ENCODE results near the gene ZNHIT2. TPM values are rescaled to one million over a fixed set of nuclear protein-coding genes. Genes with fewer than 3 reads are reported as not detected.
"Not testable (repeated sequence)": the region's sequence is repeated elsewhere in the genome, so short reads cannot be mapped to it uniquely, and the experiment has no call there.

ZNHIT2 gene
- total RNA-seq (ENCODE audit: insufficient read depth, low replicate concordance), result 5.8 TPM

GRCh38 chr11:65117206-65118096, at the start of gene ZNHIT2:
Gene ZNHIT2 (minus strand): TSS chr11:65117701. CDS start chr11:65117653, 48 bp downstream.
- peak; percentile 99 for DNase-seq (ENCODE audit: low spot score)

DNA sequence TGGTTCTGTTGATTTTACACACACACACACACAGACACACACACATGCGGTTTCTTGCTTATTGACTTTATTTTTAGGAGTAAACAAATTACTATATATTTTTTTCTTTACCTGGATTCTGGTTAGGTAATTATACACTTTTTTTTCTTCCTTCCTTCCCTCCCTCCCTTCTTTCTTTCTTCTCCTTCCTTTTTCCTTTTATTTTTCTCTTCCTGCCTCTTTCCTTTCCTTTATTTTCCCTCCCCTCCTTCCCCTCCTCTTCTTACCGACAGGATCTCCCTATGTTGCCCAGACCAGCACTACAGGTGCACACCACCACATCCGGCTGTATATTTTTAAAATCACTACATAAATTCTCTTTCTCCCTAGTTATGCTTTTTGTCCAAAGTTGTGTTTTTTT, 49.4 kb upstream of the ZNHIT2 start:
- DNase-seq (ENCODE audit: low spot score), result no peak

- DNase-seq (ENCODE audit: low spot score), result no peak
Observed at GRCh38 chr11:65165410-65166317, 48.2 kb upstream of the ZNHIT2 start.

GRCh38 chr11:65163684-65164083, 46.2 kb upstream of the ZNHIT2 start:
- DNase-seq (ENCODE audit: low spot score), result no peak

- no peak for DNase-seq (ENCODE audit: low spot score)
Observed at GRCh38 chr11:65160643-65161042, 43.1 kb upstream of the ZNHIT2 start.

GRCh38 chr11:65159012-65159411, 41.5 kb upstream of the ZNHIT2 start:
- no peak for DNase-seq (ENCODE audit: low spot score)

DNA sequence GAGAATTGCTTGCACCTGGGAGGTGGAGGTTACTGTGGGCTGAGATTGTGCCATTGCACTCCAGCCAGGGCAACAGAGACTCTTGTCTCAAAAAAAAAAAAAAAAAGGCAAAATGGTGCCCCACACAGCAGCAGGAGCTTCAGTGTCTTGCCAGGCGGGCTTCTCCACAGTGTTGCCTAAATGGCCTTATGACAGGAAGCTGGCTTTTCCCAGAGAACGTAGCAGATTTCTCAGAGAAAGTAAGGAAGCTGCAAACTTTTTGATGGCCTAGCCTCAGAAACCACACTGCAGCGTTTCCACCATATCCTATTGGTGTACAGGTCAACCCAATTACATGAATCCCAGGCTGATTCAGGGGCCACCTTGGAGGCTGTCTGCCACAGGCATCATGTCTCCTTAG, 39.8 kb upstream of the ZNHIT2 start:
- DNase-seq (ENCODE audit: low spot score), result no peak

- no peak for DNase-seq (ENCODE audit: low spot score)
Observed at GRCh38 chr11:65156926-65157325, 39.4 kb upstream of the ZNHIT2 start.

- DNase-seq (ENCODE audit: low spot score), result no peak
Observed at GRCh38 chr11:65156256-65156655, 38.8 kb upstream of the ZNHIT2 start.

DNA sequence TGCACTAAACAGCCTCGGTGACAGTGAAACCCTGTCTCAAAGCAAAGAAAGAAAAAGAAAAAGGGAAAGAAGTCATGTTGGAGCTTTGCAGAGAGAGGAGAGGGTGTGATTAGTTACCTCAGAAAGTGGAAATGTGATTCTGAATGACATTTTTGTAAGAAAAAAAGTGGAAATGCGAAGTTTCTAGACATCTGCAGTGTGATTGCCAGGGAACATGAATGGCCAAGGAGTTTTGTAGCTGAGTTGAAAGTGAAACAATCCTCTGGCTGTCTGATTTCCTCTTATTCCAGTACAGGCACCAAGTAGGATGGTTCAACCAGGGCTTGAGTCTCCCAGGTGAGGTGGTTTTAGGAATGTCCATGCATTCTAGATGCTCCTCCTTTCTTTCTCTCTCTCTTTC, 34.6 kb upstream of the ZNHIT2 start:
- no peak for DNase-seq (ENCODE audit: low spot score)

DNA sequence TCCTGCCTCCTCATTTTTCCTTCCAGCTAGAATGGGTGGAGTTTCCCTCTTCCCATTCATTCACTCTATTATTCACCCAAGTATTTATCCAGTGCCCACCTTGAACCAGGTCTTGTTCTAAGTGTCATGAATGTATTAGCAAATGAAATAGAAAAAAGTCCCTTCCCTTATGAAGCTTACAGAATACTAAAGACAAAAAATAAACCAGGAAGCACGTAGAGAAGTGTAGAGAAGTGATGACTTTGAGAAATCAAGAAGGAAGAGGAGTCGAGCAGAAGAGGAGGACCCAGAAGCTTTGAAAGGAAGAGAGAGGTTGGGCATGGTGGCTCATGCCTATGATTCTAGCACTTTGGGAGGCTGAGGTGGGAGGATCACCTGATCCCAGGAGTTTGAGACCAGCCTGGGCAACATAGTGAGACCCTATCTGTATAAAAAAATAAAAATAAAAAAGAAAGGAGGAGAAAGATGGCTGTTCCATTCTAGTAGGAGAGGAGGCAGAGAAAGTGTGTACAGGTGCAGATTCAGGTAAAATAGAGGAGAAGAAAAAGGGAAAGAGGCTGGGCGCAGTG, 33.9 kb upstream of the ZNHIT2 start:
- no peak for DNase-seq (ENCODE audit: low spot score)

- peak; percentile 61 for DNase-seq (ENCODE audit: low spot score)
Observed at GRCh38 chr11:65150509-65151299, 33.2 kb upstream of the ZNHIT2 start.

GRCh38 chr11:65150131-65150508, 32.6 kb upstream of the ZNHIT2 start:
- DNase-seq (ENCODE audit: low spot score), result not testable (repeated sequence)

- DNase-seq (ENCODE audit: low spot score), result no peak
Observed at GRCh38 chr11:65148657-65149056, 31.2 kb upstream of the ZNHIT2 start.

- DNase-seq (ENCODE audit: low spot score), result no peak
Observed at GRCh38 chr11:65147352-65148075, 30.0 kb upstream of the ZNHIT2 start.

GRCh38 chr11:65141896-65142494, 24.5 kb upstream of the ZNHIT2 start:
- no peak for DNase-seq (ENCODE audit: low spot score)

DNA sequence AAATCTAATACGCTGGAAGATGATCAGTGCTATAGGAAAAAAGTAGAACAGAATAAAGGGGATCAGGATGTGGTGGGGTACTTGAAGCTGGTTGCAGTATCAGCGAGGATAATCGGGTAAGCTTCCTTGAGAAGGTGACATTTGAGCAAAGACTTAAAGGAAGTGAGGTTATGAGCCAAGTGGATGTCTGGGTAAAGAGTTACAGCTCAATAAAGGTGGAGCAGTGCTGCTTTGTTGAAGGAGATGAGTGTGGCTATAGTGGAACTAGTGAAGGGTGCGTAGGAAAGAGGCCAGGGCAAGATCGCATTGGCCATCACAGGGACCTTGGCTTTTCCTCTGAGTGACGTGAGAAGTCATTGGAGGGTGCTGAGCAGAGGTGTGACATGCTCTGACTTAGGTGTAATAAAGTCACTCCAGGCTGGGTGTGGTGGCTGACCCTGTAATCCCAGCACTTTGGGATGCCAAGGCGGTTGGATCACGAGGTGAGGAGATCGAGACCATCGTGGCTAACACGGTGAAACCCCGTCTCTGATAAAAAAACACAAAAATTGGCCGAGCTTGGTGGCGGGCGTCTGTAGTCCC, 19.1 kb upstream of the ZNHIT2 start:
- no peak for DNase-seq (ENCODE audit: low spot score)

GRCh38 chr11:65135633-65136145, 18.2 kb upstream of the ZNHIT2 start:
- no peak for DNase-seq (ENCODE audit: low spot score)

DNA sequence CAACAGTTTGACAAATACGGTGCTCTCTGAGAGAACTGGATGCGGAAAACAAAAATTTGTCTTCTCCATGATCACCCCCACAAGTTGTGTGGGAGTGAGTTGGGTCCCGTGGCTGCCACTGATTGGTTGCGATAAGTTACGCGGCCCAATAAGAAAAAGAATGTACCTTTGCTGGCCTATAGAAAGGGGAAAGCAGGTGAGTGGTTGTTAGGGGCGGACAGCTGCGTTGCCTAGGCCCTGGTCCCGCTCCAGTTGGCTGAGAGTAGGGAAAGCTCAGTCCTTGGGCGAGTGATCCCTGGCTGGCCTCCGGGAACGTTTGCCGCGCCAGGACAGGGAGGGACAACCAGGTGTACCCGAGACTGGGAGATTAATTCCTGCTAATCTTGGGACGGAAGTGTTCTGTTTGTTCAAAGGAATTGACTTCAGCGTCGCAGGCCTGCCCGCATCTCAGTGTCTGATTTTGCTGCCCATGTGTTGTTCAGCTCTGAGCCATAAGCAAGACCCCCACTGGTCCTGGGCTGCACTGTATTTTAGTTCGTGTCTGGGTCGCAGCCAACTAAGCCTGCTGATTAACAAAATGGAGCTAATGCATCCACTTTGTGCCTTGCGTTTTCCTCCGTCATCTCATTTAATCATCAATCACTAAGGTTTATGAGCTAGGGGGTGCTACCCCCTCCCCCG, 17.6 kb upstream of the ZNHIT2 start:
- peak; percentile 97 for DNase-seq (ENCODE audit: low spot score)
